Activated naive CD4-positive, alpha-beta T cell treated with Interleukin-2 at 50 U/mL for 16 hours (primary cell): ENCODE data around the gene OBI1.

Source experiments
- DNase-seq: peaks from one replicate; pipeline ENCODE4 v3.0.0-alpha.2; 2020

OBI1 gene

DNA sequence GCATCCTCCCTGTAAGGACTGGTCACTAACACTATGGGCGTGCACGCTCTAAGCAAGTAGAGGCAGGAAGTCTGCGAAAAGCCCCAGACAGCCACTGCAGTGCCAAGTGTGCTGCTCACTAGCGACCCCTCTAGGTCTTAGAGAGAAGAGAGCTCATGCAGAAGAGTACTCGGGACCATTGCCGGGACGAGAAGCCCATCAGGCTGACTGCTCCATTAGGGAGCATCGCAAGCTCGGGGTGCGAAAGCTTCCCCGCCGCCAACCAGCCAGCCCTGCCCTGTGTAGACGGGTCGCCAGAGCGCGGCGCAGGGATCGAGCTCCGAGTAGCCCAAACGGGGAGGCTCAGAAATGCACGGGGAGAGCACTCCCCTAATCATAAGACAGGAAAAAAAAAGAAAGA lies 72.2 kb downstream of the OBI1 start:
- DNase-seq, result no peak

DNA sequence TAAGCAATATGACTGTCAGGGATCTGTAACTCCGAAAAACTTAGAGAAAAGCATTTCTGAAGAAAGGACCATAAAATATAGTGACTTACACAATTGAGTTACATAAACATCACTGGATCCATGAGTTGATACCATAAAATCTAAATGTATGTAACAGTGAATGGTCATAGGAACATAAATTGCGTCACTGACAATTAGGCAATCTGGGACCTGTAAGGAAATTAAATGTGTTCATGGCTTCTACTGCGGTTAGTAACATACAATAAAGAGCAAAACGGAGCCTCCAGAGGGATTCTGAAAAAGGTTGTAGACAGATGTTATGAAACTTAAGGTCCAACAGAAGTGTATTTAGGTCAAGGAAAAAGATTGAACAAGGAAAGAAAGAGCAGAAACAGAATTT lies 82.7 kb downstream of the OBI1 start:
- no peak for DNase-seq

DNA sequence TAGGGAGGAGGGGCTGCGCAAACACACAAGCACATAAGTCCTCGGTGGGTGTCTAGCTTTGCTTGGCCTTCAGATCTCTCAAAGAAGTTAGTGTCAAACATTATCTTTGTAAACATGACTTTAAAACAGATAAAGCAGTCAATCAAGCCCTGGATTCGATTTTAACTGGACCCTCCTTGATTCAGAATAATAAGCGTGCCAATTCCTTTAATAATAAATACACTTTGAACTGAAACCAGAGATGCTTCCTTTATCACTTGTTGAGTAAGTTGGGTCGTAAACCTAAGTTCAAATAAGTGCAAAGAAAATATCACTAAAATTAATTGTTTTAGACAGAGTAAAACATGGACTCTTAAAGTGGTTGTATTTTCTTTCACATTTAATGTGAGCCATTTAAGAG lies 86.5 kb downstream of the OBI1 start:
- DNase-seq, result no peak

DNA sequence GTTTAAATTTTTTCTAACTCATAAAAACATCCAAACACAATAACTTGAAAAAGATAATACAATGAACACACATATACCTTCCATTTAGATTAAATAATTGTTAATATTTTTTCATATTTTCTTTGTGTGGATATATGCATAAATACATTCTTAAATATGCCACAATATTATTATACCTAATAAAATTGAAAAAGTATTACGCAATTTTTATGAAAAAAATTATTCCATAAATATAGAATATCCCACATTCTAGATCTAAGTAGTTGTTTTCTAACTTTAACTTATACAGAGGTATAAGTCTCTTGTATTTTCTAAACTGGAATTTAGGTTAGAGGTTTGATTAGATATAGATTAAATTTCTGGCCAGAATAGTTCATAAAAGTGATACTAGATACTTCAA lies 89.9 kb downstream of the OBI1 start:
- DNase-seq, result no peak

DNA sequence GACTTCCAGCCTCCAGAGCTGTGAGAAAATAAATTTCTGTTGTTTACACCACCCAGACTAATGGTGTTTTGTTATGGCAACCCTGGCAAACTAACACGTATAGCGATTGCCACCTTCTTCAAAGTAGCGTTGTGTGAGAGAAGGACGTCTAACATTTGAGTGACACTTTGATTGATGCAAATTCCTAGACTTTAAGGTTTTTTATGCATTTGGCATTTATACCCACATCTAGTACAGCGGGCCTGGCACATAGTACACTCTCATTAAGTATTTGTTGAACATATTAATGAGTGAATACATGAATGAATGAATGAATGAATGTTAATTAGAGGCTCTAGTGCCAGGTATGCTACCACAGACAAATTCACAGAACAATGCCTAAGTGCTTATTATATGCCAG lies 92.3 kb downstream of the OBI1 start:
- no peak for DNase-seq
